IMR-90 (cell line): ENCODE results near the gene ZNF212. TPM values are rescaled to one million over a fixed set of nuclear protein-coding genes. Genes with fewer than 3 reads are reported as not detected.

Experiments
- ATAC-seq: fragments of 200-7000 bp; cut with Tn5 transposase; 2 replicates; pipeline ENCODE4 v1.9.1; 2020; ENCODE audit warnings: low read depth, mild to moderate bottlenecking, moderate library complexity
- BruUV-seq: library from RNA; stranded (reverse); fragments of 400-500 nt; replicated peaks from 2 replicates; lab custom pipeline; 2021; lab: Mats Ljungman, UMichigan
- CTCF ChIA-PET: fragments of 300-600 bp; formaldehyde crosslinking; extraction: SDS; loops from one replicate; lab custom pipeline; 2021; ENCODE audit warnings: antibody characterized with exemption; lab: Yijun Ruan, JAX
- POLR2A ChIA-PET: fragments of 300-600 bp; sonication (Branson Sonifier 250); formaldehyde crosslinking; loops from one replicate; lab custom pipeline; 2022; ENCODE audit warnings: antibody characterized with exemption; ENCODE audit not compliant: unreplicated experiment; lab: Charles Lee
- DNase-seq: peaks from one replicate; pipeline ENCODE4 v3.0.0; 2013
- H2AFZ ChIP-seq: replicated peaks from 2 replicates; pipeline ENCODE3; 2013; ENCODE audit warnings: low read length, mild to moderate bottlenecking; ENCODE audit not compliant: poor library complexity
- H2AK5ac ChIP-seq: 2 replicates; pipeline ENCODE4 v1.6.1; 2013; ENCODE audit warnings: low read depth, low read length, inconsistent platforms
- H2AK9ac ChIP-seq: replicated peaks from 2 replicates; pipeline ENCODE3; 2013; ENCODE audit warnings: mild to moderate bottlenecking, low read depth, low read length, moderate library complexity; ENCODE audit not compliant: poor library complexity
- H2BK120ac ChIP-seq: 2 replicates; pipeline ENCODE4 v1.6.1; 2013; ENCODE audit warnings: low read depth, low read length, inconsistent platforms
- H2BK15ac ChIP-seq: 3 replicates; pipeline ENCODE4 v1.6.1; 2013; ENCODE audit warnings: low read depth, low read length, inconsistent platforms
- H2BK20ac ChIP-seq: 2 replicates; pipeline ENCODE4 v1.6.1; 2013; ENCODE audit warnings: low read depth, mild to moderate bottlenecking, inconsistent platforms, low read length, moderate library complexity
- H2BK5ac ChIP-seq: 2 replicates; pipeline ENCODE4 v1.6.1; 2013; ENCODE audit warnings: mild to moderate bottlenecking, low read depth, low read length, inconsistent platforms; ENCODE audit not compliant: poor library complexity, severe bottlenecking
- H3K14ac ChIP-seq: replicated peaks from 2 replicates; pipeline ENCODE4 v1.6.1; 2013; ENCODE audit warnings: low read depth, low read length, inconsistent platforms
- H3K18ac ChIP-seq: 2 replicates; pipeline ENCODE4 v1.6.1; 2013; ENCODE audit warnings: low read depth, low read length, control low read depth
- H3K23ac ChIP-seq: 2 replicates; pipeline ENCODE4 v1.6.1; 2013; ENCODE audit warnings: low read depth, low read length, inconsistent platforms
- H3K27ac ChIP-seq: 2 replicates; pipeline ENCODE4 v1.5.1; 2013; ENCODE audit warnings: mild to moderate bottlenecking, control low read depth, low read length; ENCODE audit not compliant: insufficient read depth
- H3K27me3 ChIP-seq: 2 replicates; pipeline ENCODE4 v1.6.1; 2013; ENCODE audit warnings: low read length; ENCODE audit not compliant: control insufficient read depth, insufficient read depth
- H3K36me3 ChIP-seq: 2 replicates; pipeline ENCODE4 v1.6.1; 2013; ENCODE audit warnings: low read length, mixed read lengths; ENCODE audit not compliant: control insufficient read depth, insufficient read depth
- H3K4ac ChIP-seq: 2 replicates; pipeline ENCODE4 v1.6.1; 2013; ENCODE audit warnings: low read depth, low read length, inconsistent platforms
- H3K4me1 ChIP-seq: 2 replicates; pipeline ENCODE4 v1.6.1; 2013; ENCODE audit warnings: low read length, mixed read lengths; ENCODE audit not compliant: control insufficient read depth, insufficient read depth
- H3K4me2 ChIP-seq: 2 replicates; pipeline ENCODE4 v1.6.1; 2013; ENCODE audit warnings: low read depth, mild to moderate bottlenecking, control low read depth, low read length, moderate library complexity
- H3K4me3 ChIP-seq: 2 replicates; pipeline ENCODE4 v1.5.1; 2013; ENCODE audit warnings: low read depth, mild to moderate bottlenecking, control low read depth, low read length, moderate library complexity; ENCODE audit not compliant: insufficient read depth
- H3K56ac ChIP-seq: 2 replicates; pipeline ENCODE4 v1.6.1; 2013; ENCODE audit warnings: low read length, inconsistent platforms; ENCODE audit not compliant: insufficient read depth; ENCODE audit errors: extremely low read depth
- H3K79me1 ChIP-seq, 2 experiments: 2 replicates each; pipeline ENCODE4 v1.6.1; 2013; ENCODE audit warnings: low read length in 2 of 2, inconsistent platforms in 1 of 2, low read depth in 1 of 2
- H3K9ac ChIP-seq: 2 replicates; pipeline ENCODE4 v1.6.1; 2013; ENCODE audit warnings: low read depth, low read length, control low read depth
- H3K9me1 ChIP-seq: 2 replicates; pipeline ENCODE4 v1.6.1; 2013; ENCODE audit warnings: low read length, inconsistent platforms; ENCODE audit not compliant: insufficient read depth
- H3K9me3 ChIP-seq: 2 replicates; pipeline ENCODE4 v1.6.1; 2013; ENCODE audit warnings: low read length; ENCODE audit not compliant: control insufficient read depth, insufficient read depth
- H4K20me1 ChIP-seq: 2 replicates; pipeline ENCODE4 v1.6.1; 2013; ENCODE audit warnings: low read length, inconsistent platforms; ENCODE audit not compliant: insufficient read depth
- H4K5ac ChIP-seq: 2 replicates; pipeline ENCODE4 v1.6.1; 2013; ENCODE audit warnings: mild to moderate bottlenecking, low read depth, low read length, control low read depth
- H4K8ac ChIP-seq, 2 experiments: 2 replicates each; pipeline ENCODE4 v1.6.1; 2013; ENCODE audit warnings: low read depth in 2 of 2, low read length in 2 of 2, control low read depth in 1 of 2, inconsistent platforms in 1 of 2
- H4K91ac ChIP-seq: 2 replicates; pipeline ENCODE4 v1.6.1; 2013; ENCODE audit warnings: low read depth, low read length, inconsistent platforms; ENCODE audit not compliant: insufficient read depth
- CHD1 ChIP-seq: IDR thresholded peaks from 2 replicates; pipeline ENCODE4 v1.6.1; 2012; ENCODE audit warnings: low read depth, low read length, improper control_type of control experiment
- MXI1 ChIP-seq: IDR thresholded peaks from 2 replicates; pipeline ENCODE4 v1.6.1; 2012; ENCODE audit warnings: low read depth, mild to moderate bottlenecking, low read length, moderate library complexity, borderline replicate concordance
- RCOR1 ChIP-seq: IDR thresholded peaks from 2 replicates; pipeline ENCODE4 v1.6.1; 2012; ENCODE audit warnings: mild to moderate bottlenecking, low read length, improper control_type of control experiment; ENCODE audit not compliant: insufficient replicate concordance
- SMC3 ChIP-seq: fragments of 150-350 bp; IDR thresholded peaks from 2 replicates; pipeline ENCODE4 v1.6.1; 2016; ENCODE audit warnings: low read depth, mild to moderate bottlenecking, antibody characterized with exemption, low read length, moderate library complexity
- USF2 ChIP-seq: fragments of 150-350 bp; IDR thresholded peaks from 2 replicates; pipeline ENCODE4 v1.6.1; 2017; ENCODE audit warnings: mild to moderate bottlenecking, antibody characterized with exemption, low read length, low read depth
- WGBS, 2 experiments: methylation state at CpG; one replicate each; pipeline versions ENCODE4 v1.1.5 to v1.1.7; 2013; ENCODE audit warnings: missing lambda C conversion rate in 2 of 2; ENCODE audit not compliant: insufficient read length in 1 of 2; ENCODE audit errors: extremely low coverage in 2 of 2; 5-methylcytosine and 5-hydroxymethylcytosine counted together
- dilution Hi-C: fragments of 300-500 bp; cut with HindIII; formaldehyde crosslinking; loops from one replicate; pipeline ENCODE4 v1.14.3; 2018; ENCODE audit warnings: low sequenced_read_pairs; ENCODE audit not compliant: unreplicated experiment
- in situ Hi-C: fragments of 300-500 bp; cut with MboI; formaldehyde crosslinking; loops from 3 replicates; pipeline ENCODE4 v1.14.3; 2019; ENCODE audit warnings: low sequenced_read_pairs, inconsistent platforms, mixed read lengths
- intact Hi-C: fragments of 100-400 bp; cut with micrococcal nuclease; formaldehyde crosslinking; loops from 2 replicates; pipeline ENCODE4 v1.10.0; 2022
- polyA plus RNA-seq, 3 experiments: library from polyadenylated mRNA; depleted of rRNA; stranded (reverse); fragments of >200 nt; gene quantifications; 2 replicates each; pipeline ENCODE4 v1.2.3, GENCODE V29; 2012; ENCODE audit warnings: low replicate concordance in 1 of 3
- total RNA-seq: library from RNA; depleted of rRNA; stranded (reverse); fragments of >200 nt; gene quantifications from 2 replicates; pipeline ENCODE4 v1.2.3, GENCODE V29; 2012

Gene ZNF212
- total and polyA plus RNA-seq, 2 of the 4 experiments (the other 2 are of a cell fraction) = 3.8 to 5.1 TPM

GRCh38 chr7:149295481-149295850 is 56.0 kb downstream of the ZNF212 start:
- POLR2A ChIA-PET = no interaction called here

More at GRCh38 chr7:149295481-149295850, 56.0 kb downstream of the ZNF212 start:
- H3K9ac ChIP-seq = no peak overlapping the region
- no peak overlapping the region for H3K4me2 ChIP-seq
- H4K8ac ChIP-seq = no peak overlapping the region
- H3K9me1 ChIP-seq = no peaks in the 10 kb centered on the region; the same call in 1 of the 2 replicates
- no TSS peak for BruUV-seq
- WGBS, 2 experiments = 94% methylated on average over 3 of the region's 6 CpGs; no CpG with 5 or more reads in 1 of the 2 experiments
- intact Hi-C loops (no loop called here), dilution Hi-C loops (no loop called here), in situ Hi-C loops (no loop called here)
- CTCF ChIA-PET = no interaction called here
- no peak overlapping the region for H3K14ac ChIP-seq
- H3K36me3 ChIP-seq = peaks cover 4% of the 10 kb centered on the region; the same call in 1 of the 2 replicates
- H3K27me3 ChIP-seq = no peaks in the 10 kb centered on the region
- no peak overlapping the region for H2BK120ac ChIP-seq
- H2BK20ac ChIP-seq = no peak overlapping the region
- no peaks in the 10 kb centered on the region for H4K20me1 ChIP-seq
- no peaks in the 10 kb centered on the region for H3K9me3 ChIP-seq
- H3K56ac ChIP-seq = no peak overlapping the region
- no peak overlapping the region for H3K4me3 ChIP-seq
- no peak overlapping the region for H2AFZ ChIP-seq
- H3K4ac ChIP-seq = no peak overlapping the region
- no peak overlapping the region for H2BK15ac ChIP-seq
- ATAC-seq = no peak
- H4K91ac ChIP-seq = no peak overlapping the region
- H3K18ac ChIP-seq = no peak overlapping the region
- no peaks in the 10 kb centered on the region for H3K79me1 ChIP-seq
- DNase-seq = no peak
- H3K27ac ChIP-seq = no peak overlapping the region
- H4K5ac ChIP-seq = no peak overlapping the region
- TF ChIP-seq RCOR1 (no peak), CHD1 (no peak), MXI1 (no peak), SMC3 (no peak), USF2 (no peak)
- H3K4me1 ChIP-seq = no peaks in the 10 kb centered on the region
- no peak overlapping the region for H2BK5ac ChIP-seq
- no peak overlapping the region for H2AK5ac ChIP-seq
- no peak overlapping the region for H3K23ac ChIP-seq
- H2AK9ac ChIP-seq = no peak overlapping the region
